Naive B cell (primary cell): ENCODE data around the gene SSH3. TPM values are rescaled to one million over a fixed set of nuclear protein-coding genes. Genes with fewer than 3 reads are reported as not detected.

Source experiments
- ATAC-seq, 2 donors: fragments of 150-1000 bp; cut with Tn5 transposase; 2 replicates each; pipeline ENCODE4 v1.10.0; 2021; ENCODE audit warnings: low read depth in 2 of 2, mild to moderate bottlenecking in 2 of 2, moderate library complexity in 2 of 2
- DNase-seq: peaks from one replicate; pipeline ENCODE4 v3.0.0; 2022
- H3K27ac Mint-ChIP-seq, 6 donors: one replicate each; pipeline ENCODE4 v1.8.0; 2020 to 2022; ENCODE audit warnings: mild to moderate bottlenecking in 6 of 6, mixed read lengths in 6 of 6, moderate library complexity in 5 of 6, inconsistent platforms in 2 of 6
- H3K27me3 Mint-ChIP-seq, 3 donors: one replicate each; pipeline ENCODE4 v1.8.0; 2021 to 2022; ENCODE audit warnings: mixed read lengths in 3 of 3, mild to moderate bottlenecking in 1 of 3
- H3K36me3 Mint-ChIP-seq, 2 donors: one replicate each; pipeline ENCODE4 v1.8.0; 2020 to 2022; ENCODE audit warnings: mixed read lengths in 2 of 2, inconsistent platforms in 1 of 2, mild to moderate bottlenecking in 1 of 2
- H3K4me1 Mint-ChIP-seq, 3 donors: one replicate each; pipeline ENCODE4 v1.8.0; 2020 to 2022; ENCODE audit warnings: mixed read lengths in 3 of 3, inconsistent platforms in 1 of 3, mild to moderate bottlenecking in 1 of 3, moderate library complexity in 1 of 3
- H3K4me3 Mint-ChIP-seq, 8 donors: one replicate each; pipeline ENCODE4 v1.8.0; 2020 to 2022; ENCODE audit warnings: mild to moderate bottlenecking in 8 of 8, mixed read lengths in 8 of 8, moderate library complexity in 8 of 8, inconsistent platforms in 2 of 8
- H3K9me3 Mint-ChIP-seq, 7 donors: one replicate each; pipeline ENCODE4 v1.8.0; 2020 to 2022; ENCODE audit warnings: mixed read lengths in 7 of 7, mild to moderate bottlenecking in 5 of 7, inconsistent platforms in 2 of 7, moderate library complexity in 1 of 7
- polyA plus RNA-seq, 6 donors: library from polyadenylated mRNA; unstranded; fragments of 300-500 nt; fragmentation: Illumina TruSeq; gene quantifications; one replicate each; pipeline ENCODE4 v1.2.3, GENCODE V29; 2021; ENCODE audit warnings: low read depth in 6 of 6

Gene SSH3
- polyA plus RNA-seq, 6 donors from 2014 or later, result 0.18 TPM; not detected in 5

GRCh38 chr11:67270256-67271204 is 32.8 kb upstream of the SSH3 start:
- H3K9me3 Mint-ChIP-seq, result no peaks in the 10 kb centered on the region
- no peak for ATAC-seq
- no peak for DNase-seq
- peak overlapping the region; percentile 89 to 96 (median 92) for H3K27ac Mint-ChIP-seq
- H3K4me3 Mint-ChIP-seq, result peak overlapping the region; percentile 87 to 100 (median 96)
- peaks cover 61 to 89% (median 81%) of the 10 kb centered on the region in 3 donors for H3K4me1 Mint-ChIP-seq
- peaks cover 5 to 13% of the 10 kb centered on the region in 2 donors for H3K36me3 Mint-ChIP-seq
- no peaks in the 10 kb centered on the region for H3K27me3 Mint-ChIP-seq

GRCh38 chr11:67271205-67271540 is 32.2 kb upstream of the SSH3 start:
- H3K4me1 Mint-ChIP-seq, result peaks cover 64 to 90% (median 83%) of the 10 kb centered on the region in 3 donors
- no peak for ATAC-seq
- DNase-seq, result no peak
- H3K36me3 Mint-ChIP-seq, result peaks cover 5 to 13% of the 10 kb centered on the region in 2 donors
- peak overlapping the region; percentile 67 to 94 (median 90) for H3K27ac Mint-ChIP-seq
- H3K4me3 Mint-ChIP-seq, result peak overlapping the region; percentile 87 to 100 (median 96)
- no peaks in the 10 kb centered on the region for H3K27me3 Mint-ChIP-seq
- H3K9me3 Mint-ChIP-seq, result no peaks in the 10 kb centered on the region

GRCh38 chr11:67271541-67272284 is 31.6 kb upstream of the SSH3 start:
- Mint-ChIP-seq H3K36me3 (peaks cover 5 to 13% of the 10 kb centered on the region in 2 donors), H3K27ac (peak overlapping the region; percentile 89 to 94 (median 92)), H3K27me3 (no peaks in the 10 kb centered on the region), H3K9me3 (no peaks in the 10 kb centered on the region), H3K4me1 (peaks cover 70 to 95% (median 88%) of the 10 kb centered on the region in 3 donors), H3K4me3 (peak overlapping the region; percentile 87 to 100 (median 96))
- ATAC-seq, result peak in 1 of 2 donors; percentile 9
- DNase-seq, result no peak

- Mint-ChIP-seq H3K27me3 (no peaks in the 10 kb centered on the region), H3K4me1 (peaks cover 69 to 99% (median 90%) of the 10 kb centered on the region in 3 donors), H3K9me3 (no peaks in the 10 kb centered on the region), H3K36me3 (peaks cover 5 to 7% of the 10 kb centered on the region in 2 donors), H3K4me3 (peak overlapping the region; percentile 87 to 100 (median 96)), H3K27ac (peak overlapping the region in 5 of 6 donors; percentile 74 to 93 (median 91))
- DNase-seq, result no peak
- no peak for ATAC-seq
Measured at GRCh38 chr11:67272327-67273259, 30.7 kb upstream of the SSH3 start.

- H3K27me3 Mint-ChIP-seq, result no peaks in the 10 kb centered on the region
- H3K36me3 Mint-ChIP-seq, result peaks cover 0 to under 1% of the 10 kb centered on the region in 2 donors
- no peak for DNase-seq
Measured at GRCh38 chr11:67273260-67273990, 29.9 kb upstream of the SSH3 start.

GRCh38 chr11:67274768-67275605 is 28.3 kb upstream of the SSH3 start:
- no peak for DNase-seq
- peaks cover 0 to 10% of the 10 kb centered on the region in 2 donors for H3K36me3 Mint-ChIP-seq
- H3K9me3 Mint-ChIP-seq, result no peaks in the 10 kb centered on the region
- H3K27ac Mint-ChIP-seq, result peak overlapping the region; percentile 72 to 94 (median 92)
- peaks cover 65 to 94% (median 89%) of the 10 kb centered on the region in 3 donors for H3K4me1 Mint-ChIP-seq
- H3K27me3 Mint-ChIP-seq, result no peaks in the 10 kb centered on the region
- H3K4me3 Mint-ChIP-seq, result peak overlapping the region; percentile 70 to 99 (median 89)
- no peak for ATAC-seq

More at GRCh38 chr11:67273260-67273990, 29.9 kb upstream of the SSH3 start:
- ATAC-seq, result no peak
- peak overlapping the region; percentile 21 to 93 (median 82) for H3K27ac Mint-ChIP-seq
- H3K9me3 Mint-ChIP-seq, result no peaks in the 10 kb centered on the region
- H3K4me3 Mint-ChIP-seq, result peak overlapping the region; percentile 68 to 99 (median 95)
- peaks cover 64 to 99% (median 88%) of the 10 kb centered on the region in 3 donors for H3K4me1 Mint-ChIP-seq

- Mint-ChIP-seq H3K4me1 (peaks cover 60 to 90% (median 89%) of the 10 kb centered on the region in 3 donors), H3K4me3 (peak overlapping the region; percentile 63 to 99 (median 83)), H3K9me3 (no peaks in the 10 kb centered on the region), H3K27me3 (no peaks in the 10 kb centered on the region), H3K27ac (peak overlapping the region; percentile 90 to 95 (median 93)), H3K36me3 (peaks cover 0 to 13% of the 10 kb centered on the region in 2 donors)
- DNase-seq (no peak), ATAC-seq (no peak)
Measured at GRCh38 chr11:67275606-67276409, 27.5 kb upstream of the SSH3 start.

- no peak for ATAC-seq
- Mint-ChIP-seq H3K27me3 (no peaks in the 10 kb centered on the region), H3K27ac (peak overlapping the region; percentile 91 to 99 (median 95)), H3K4me1 (peaks cover 50 to 80% (median 80%) of the 10 kb centered on the region in 3 donors), H3K36me3 (peaks cover 0 to 13% of the 10 kb centered on the region in 2 donors), H3K4me3 (peak overlapping the region; percentile 81 to 99 (median 86)), H3K9me3 (no peaks in the 10 kb centered on the region)
- no peak for DNase-seq
Measured at GRCh38 chr11:67276781-67277230, 26.5 kb upstream of the SSH3 start.

- Mint-ChIP-seq H3K9me3 (no peaks in the 10 kb centered on the region), H3K27ac (peak overlapping the region; percentile 88 to 99 (median 95))
- DNase-seq, result peak; percentile 95
Measured at GRCh38 chr11:67277231-67277961, 25.9 kb upstream of the SSH3 start.

More at GRCh38 chr11:67277231-67277961, 25.9 kb upstream of the SSH3 start:
- Mint-ChIP-seq H3K4me3 (peak overlapping the region; percentile 81 to 99 (median 86)), H3K27me3 (no peaks in the 10 kb centered on the region), H3K36me3 (peaks cover 0 to 13% of the 10 kb centered on the region in 2 donors), H3K4me1 (peaks cover 44 to 78% (median 74%) of the 10 kb centered on the region in 3 donors)
- ATAC-seq, result peak; percentile 94
